Fibroblast of lung (primary cell): ENCODE results near the gene TMEM11. TPM values are rescaled to one million over a fixed set of nuclear protein-coding genes. Genes with fewer than 3 reads are reported as not detected.
A peak's percentile ranks its signal among the peaks of the same experiment; 100 is the strongest.

ENCODE experiments used
- DNase-seq, 2 donors: peaks; one replicate each; pipeline versions ENCODE4 v3.0.0 to v3.0.0-alpha.2; 2010; ENCODE audit warnings: low read depth in 2 of 2
- H2AFZ ChIP-seq: 2 replicates; pipeline ENCODE4 v1.5.1; 2012; ENCODE audit warnings: low read length, control low read depth, inconsistent platforms
- H3K27ac ChIP-seq: 2 replicates; pipeline ENCODE4 v1.5.1; 2011; ENCODE audit warnings: low read length, control low read depth; ENCODE audit not compliant: insufficient read depth
- H3K27me3 ChIP-seq: 2 replicates; pipeline ENCODE4 v1.5.1; 2011; ENCODE audit warnings: mild to moderate bottlenecking, low read length; ENCODE audit not compliant: control insufficient read depth, insufficient read depth
- H3K36me3 ChIP-seq: 2 replicates; pipeline ENCODE4 v1.5.1; 2011; ENCODE audit warnings: low read length; ENCODE audit not compliant: control insufficient read depth, insufficient read depth
- H3K4me1 ChIP-seq: 2 replicates; pipeline ENCODE4 v1.5.1; 2011; ENCODE audit warnings: low read length; ENCODE audit not compliant: control insufficient read depth, insufficient read depth; ENCODE audit errors: extremely low read depth
- H3K4me2 ChIP-seq: 2 replicates; pipeline ENCODE4 v1.5.1; 2011; ENCODE audit warnings: low read length, control low read depth; ENCODE audit not compliant: insufficient read depth; ENCODE audit errors: extremely low read depth
- H3K4me3 ChIP-seq, 4 experiments: fragments of 200-600 bp in 1 of 4; sonication (generic) in 1 of 4; replicated peaks in 1 of 4; 2 replicates each; pipeline ENCODE4 v1.5.1; 2011 to 2016; ENCODE audit warnings: low read length in 4 of 4, low read depth in 3 of 4, mild to moderate bottlenecking in 3 of 4, control low read depth in 2 of 4, inconsistent platforms in 1 of 4, mixed read lengths in 1 of 4; ENCODE audit not compliant: insufficient read depth in 1 of 4; ENCODE audit errors: control extremely low read depth in 1 of 4
- H3K79me2 ChIP-seq: 2 replicates; pipeline ENCODE4 v1.5.1; 2012; ENCODE audit warnings: mild to moderate bottlenecking, low read length, inconsistent platforms; ENCODE audit not compliant: control insufficient read depth, insufficient read depth
- H3K9ac ChIP-seq: 2 replicates; pipeline ENCODE4 v1.5.1; 2011; ENCODE audit warnings: mild to moderate bottlenecking, low read length, control low read depth; ENCODE audit not compliant: insufficient read depth
- H3K9me3 ChIP-seq: 2 replicates; pipeline ENCODE4 v1.5.1; 2012; ENCODE audit warnings: low read depth, low read length; ENCODE audit not compliant: control insufficient read depth, insufficient read depth
- H4K20me1 ChIP-seq: 2 replicates; pipeline ENCODE4 v1.5.1; 2011; ENCODE audit warnings: low read length; ENCODE audit not compliant: control insufficient read depth, insufficient read depth; ENCODE audit errors: extremely low read depth
- CTCF ChIP-seq, 2 donors: IDR thresholded peaks in 1 of 2; conservative IDR thresholded peaks in 1 of 2; 1 replicate in 1 of 2; 2 replicates in 1 of 2; pipeline ENCODE4 v1.5.1; 2011 to 2012; ENCODE audit warnings: low read length in 2 of 2, control low read depth in 1 of 2, inconsistent platforms in 1 of 2, low read depth in 1 of 2, mild to moderate bottlenecking in 1 of 2
- EZH2 ChIP-seq: IDR thresholded peaks from 2 replicates; pipeline ENCODE4 v1.5.1; 2012; ENCODE audit warnings: low read length, control low read depth, mild to moderate bottlenecking; ENCODE audit errors: missing control alignments
- polyA plus RNA-seq, 2 donors: library from polyadenylated mRNA; depleted of rRNA in 1 of 2; stranded (reverse) in 1 of 2; unstranded in 1 of 2; fragments of >200 nt; gene quantifications; 2 replicates each; pipeline ENCODE4 v1.2.1, GENCODE V29; 2011 to 2012; ENCODE audit warnings: missing spikeins in 1 of 2
- total RNA-seq: library from RNA; depleted of rRNA; stranded (reverse); fragments of >200 nt; gene quantifications from 2 replicates; pipeline ENCODE4 v1.2.1, GENCODE V29; 2014

Gene TMEM11
- total and polyA plus RNA-seq, 2 donors (not counting 1 experiment from before 2014, with no cell fraction given) = 21.5 to 41.1 TPM

- Histone ChIP-seq H3K27ac (no peak overlapping the region), H3K4me3 (no peak overlapping the region), H3K9ac (no peak overlapping the region), H3K9me3 (no peaks in the 10 kb centered on the region), H3K4me2 (no peak overlapping the region), H3K79me2 (peaks cover 68% of the 10 kb centered on the region), H4K20me1 (peaks cover 2% of the 10 kb centered on the region), H2AFZ (no peak overlapping the region), H3K4me1 (no peaks in the 10 kb centered on the region), H3K27me3 (no peaks in the 10 kb centered on the region), H3K36me3 (peaks cover 11% of the 10 kb centered on the region)
- no peak for DNase-seq
- no peak for TF ChIP-seq EZH2
- no peak for TF ChIP-seq CTCF (conservative IDR thresholded peaks at IDR 0.05 in 1 of 2, IDR thresholded peaks at IDR 0.05 in 1 of 2; ENCODE audit: low read depth in 1 of 2, low read length in 2 of 2)
Observed at GRCh38 chr17:21200590-21201297, 13.2 kb downstream of the TMEM11 start.

- Histone ChIP-seq H3K9ac (no peak overlapping the region), H3K4me2 (no peak overlapping the region), H4K20me1 (no peaks in the 10 kb centered on the region)
Observed at GRCh38 chr17:21199856-21200255, 14.1 kb downstream of the TMEM11 start.

GRCh38 chr17:21199311-21199710 is 14.7 kb downstream of the TMEM11 start:
- TF ChIP-seq EZH2 = no peak
- TF ChIP-seq CTCF (conservative IDR thresholded peaks at IDR 0.05 in 1 of 2, IDR thresholded peaks at IDR 0.05 in 1 of 2; ENCODE audit: low read depth in 1 of 2, low read length in 2 of 2) = no peak
- H3K27ac ChIP-seq = peak overlapping the region; percentile 8
- peak in 1 of 2 donors; percentile 76 for DNase-seq

More at GRCh38 chr17:21199856-21200255, 14.1 kb downstream of the TMEM11 start:
- Histone ChIP-seq H3K79me2 (peaks cover 59% of the 10 kb centered on the region), H3K9me3 (no peaks in the 10 kb centered on the region), H3K4me1 (no peaks in the 10 kb centered on the region), H3K36me3 (peaks cover 11% of the 10 kb centered on the region), H3K27me3 (no peaks in the 10 kb centered on the region), H3K4me3 (no peak overlapping the region), H2AFZ (no peak overlapping the region), H3K27ac (no peak overlapping the region)
- no peak for DNase-seq
- TF ChIP-seq EZH2 (no peak), CTCF (conservative IDR thresholded peaks at IDR 0.05 in 1 of 2, IDR thresholded peaks at IDR 0.05 in 1 of 2; ENCODE audit: low read depth in 1 of 2, low read length in 2 of 2) (no peak)

More at GRCh38 chr17:21199311-21199710, 14.7 kb downstream of the TMEM11 start:
- Histone ChIP-seq H3K36me3 (peaks cover 11% of the 10 kb centered on the region), H3K79me2 (peaks cover 53% of the 10 kb centered on the region), H4K20me1 (no peaks in the 10 kb centered on the region), H3K4me1 (no peaks in the 10 kb centered on the region), H3K9me3 (no peaks in the 10 kb centered on the region), H3K9ac (no peak overlapping the region), H3K27me3 (no peaks in the 10 kb centered on the region), H3K4me3 (no peak overlapping the region), H2AFZ (no peak overlapping the region), H3K4me2 (no peak overlapping the region)
